WERI-Rb-1 (cell line): ENCODE measurements around the gene RING1.

Experiments
- DNase-seq: peaks from one replicate; pipeline ENCODE4 v3.0.0-alpha.2; 2020
- H3K27ac ChIP-seq: fragments of 250-450 bp; sonication (Bioruptor Pico); 2 replicates; pipeline ENCODE4 v1.5.1; 2020; ENCODE audit warnings: mild to moderate bottlenecking, moderate library complexity
- H3K27me3 ChIP-seq: fragments of 250-450 bp; sonication (Bioruptor Pico); 2 replicates; pipeline ENCODE4 v1.5.1; 2021; ENCODE audit warnings: mild to moderate bottlenecking, low read depth, moderate library complexity; ENCODE audit not compliant: insufficient read depth, severe bottlenecking
- H3K36me3 ChIP-seq: fragments of 250-450 bp; sonication (Bioruptor Pico); 2 replicates; pipeline ENCODE4 v1.5.1; 2020; ENCODE audit warnings: mild to moderate bottlenecking, moderate library complexity
- H3K4me3 ChIP-seq: 2 replicates; pipeline ENCODE4 v1.5.1; 2011; ENCODE audit warnings: low read depth, mild to moderate bottlenecking, control low read depth, low read length
- H3K9me3 ChIP-seq: fragments of 250-450 bp; sonication (Bioruptor Pico); 2 replicates; pipeline ENCODE4 v1.5.1; 2021; ENCODE audit warnings: mild to moderate bottlenecking, moderate library complexity; ENCODE audit not compliant: severe bottlenecking
- CTCF ChIP-seq: IDR thresholded peaks from 2 replicates; pipeline ENCODE4 v1.5.1; 2011; ENCODE audit warnings: low read depth, mild to moderate bottlenecking, control low read depth, inconsistent platforms, low read length

Gene RING1

GRCh38 chr6:33211666-33212422 lies 3.5 kb downstream of the RING1 start:
- no peaks in the 10 kb centered on the region for H3K27me3 ChIP-seq
- no peaks in the 10 kb centered on the region for H3K9me3 ChIP-seq
- DNase-seq: peak; percentile 73

GRCh38 chr6:33212857-33213165 lies 4.5 kb downstream of the RING1 start:
- Histone ChIP-seq H3K27ac (no peak overlapping the region), H3K9me3 (no peaks in the 10 kb centered on the region), H3K4me3 (peak overlapping the region; percentile 55), H3K36me3 (peaks cover 34% of the 10 kb centered on the region), H3K27me3 (no peaks in the 10 kb centered on the region)
- DNase-seq: no peak
- no peak for TF ChIP-seq CTCF

More at GRCh38 chr6:33211666-33212422, 3.5 kb downstream of the RING1 start:
- no peak overlapping the region for H3K27ac ChIP-seq
- TF ChIP-seq CTCF: peak; percentile 52
- peaks cover 34% of the 10 kb centered on the region for H3K36me3 ChIP-seq
- no peak overlapping the region for H3K4me3 ChIP-seq

- no peaks in the 10 kb centered on the region for H3K9me3 ChIP-seq
- peak overlapping the region; percentile 55 for H3K4me3 ChIP-seq
- H3K36me3 ChIP-seq: peaks cover 30% of the 10 kb centered on the region
- peak; percentile 50 for DNase-seq
- no peaks in the 10 kb centered on the region for H3K27me3 ChIP-seq
- no peak for TF ChIP-seq CTCF
- H3K27ac ChIP-seq: no peak overlapping the region
These were observed 5.1 kb downstream of the RING1 start for GRCh38 chr6:33213166-33213988.

- Histone ChIP-seq H3K36me3 (peaks cover 30% of the 10 kb centered on the region), H3K9me3 (no peaks in the 10 kb centered on the region), H3K4me3 (peak overlapping the region; percentile 55), H3K27ac (no peak overlapping the region), H3K27me3 (no peaks in the 10 kb centered on the region)
- no peak for TF ChIP-seq CTCF
- no peak for DNase-seq
These were observed 5.7 kb downstream of the RING1 start for GRCh38 chr6:33213989-33214335.

GRCh38 chr6:33215271-33216116 lies 7.2 kb downstream of the RING1 start:
- no peaks in the 10 kb centered on the region for H3K9me3 ChIP-seq
- H3K27ac ChIP-seq: no peak overlapping the region
- TF ChIP-seq CTCF: no peak
- H3K36me3 ChIP-seq: peaks cover 17% of the 10 kb centered on the region
- no peak for DNase-seq
- no peak overlapping the region for H3K4me3 ChIP-seq
- H3K27me3 ChIP-seq: no peaks in the 10 kb centered on the region
